B cell (primary cell): ENCODE results near the gene VEGFA. TPM values are rescaled to one million over a fixed set of nuclear protein-coding genes. Genes with fewer than 3 reads are reported as not detected.

Experiments used
- ATAC-seq: fragments of 200-7000 bp; cut with Tn5 transposase; one replicate; pipeline ENCODE4 v1.10.0; 2021; ENCODE audit warnings: low read depth, mild to moderate bottlenecking, moderate number of reproducible peaks, moderate library complexity
- CTCF ChIA-PET: fragments of 350-600 bp; sonication (Branson Sonifier 250); formaldehyde crosslinking; loops from one replicate; lab custom pipeline; 2021; ENCODE audit warnings: antibody characterized with exemption, inconsistent platforms; lab: Charles Lee
- POLR2A ChIA-PET: fragments of 350-600 bp; sonication (Branson Sonifier 250); formaldehyde crosslinking; loops from one replicate; lab custom pipeline; 2021; ENCODE audit warnings: antibody characterized with exemption; lab: Charles Lee
- DNase-seq: peaks from one replicate; pipeline ENCODE4 v3.0.0; 2013
- H2AFZ ChIP-seq: 2 replicates; pipeline ENCODE4 v1.6.1; 2012; ENCODE audit warnings: mild to moderate bottlenecking, low read depth, low read length; ENCODE audit not compliant: insufficient read depth, poor library complexity, severe bottlenecking
- H3K27ac ChIP-seq, 2 donors: 1 replicate in 1 of 2; 2 replicates in 1 of 2; pipeline ENCODE4 v1.5.1; 2012 to 2013; ENCODE audit warnings: low read length in 2 of 2, mild to moderate bottlenecking in 2 of 2, moderate library complexity in 1 of 2
- H3K27me3 ChIP-seq, 4 experiments: fragments of 200-600 bp in 1 of 4; sonication (generic) in 1 of 4; replicated peaks in 1 of 4; 1 replicate in 2 of 4; 2 replicates in 2 of 4; pipeline versions ENCODE4 v1.6.1 to v1.7.0; 2013 to 2016; ENCODE audit warnings: low read length in 3 of 4, mild to moderate bottlenecking in 2 of 4, mixed read lengths in 1 of 4, moderate library complexity in 1 of 4; ENCODE audit not compliant: insufficient read depth in 4 of 4, control insufficient read depth in 3 of 4; ENCODE audit errors: control extremely low read depth in 1 of 4
- H3K36me3 ChIP-seq, 2 experiments: replicated peaks in 1 of 2; 1 replicate in 1 of 2; 2 replicates in 1 of 2; pipeline versions ENCODE4 v1.6.1 to v1.7.1; 2013; ENCODE audit warnings: low read length in 1 of 2; ENCODE audit not compliant: insufficient read depth in 2 of 2, control insufficient read depth in 1 of 2; ENCODE audit errors: control extremely low read depth in 1 of 2, extremely low read depth in 1 of 2
- H3K4me1 ChIP-seq, 2 donors: fragments of 200-600 bp in 1 of 2; sonication (generic) in 1 of 2; 1 replicate in 1 of 2; 2 replicates in 1 of 2; pipeline versions ENCODE4 v1.5.1 to v1.6.1; 2013 to 2017; ENCODE audit warnings: low read length in 2 of 2; ENCODE audit not compliant: control insufficient read depth in 2 of 2, insufficient read depth in 2 of 2
- H3K4me2 ChIP-seq: replicated peaks from 2 replicates; pipeline ENCODE3; 2012; ENCODE audit warnings: mild to moderate bottlenecking, low read depth, low read length; ENCODE audit not compliant: poor library complexity, severe bottlenecking
- H3K4me3 ChIP-seq, 5 experiments: fragments of 200-600 bp in 1 of 5; sonication (generic) in 1 of 5; 1 replicate in 3 of 5; 2 replicates in 2 of 5; pipeline versions ENCODE4 v1.5.1 to v1.7.0; 2011 to 2016; ENCODE audit warnings: low read length in 4 of 5, mild to moderate bottlenecking in 4 of 5, low read depth in 2 of 5, control low read depth in 1 of 5, moderate library complexity in 1 of 5; ENCODE audit not compliant: insufficient read depth in 1 of 5; ENCODE audit errors: control extremely low read depth in 1 of 5, extremely low read depth in 1 of 5
- H3K79me2 ChIP-seq: fragments of 200-600 bp; sonication (generic); one replicate; pipeline ENCODE4 v1.6.0; 2016; ENCODE audit warnings: low read length; ENCODE audit not compliant: control insufficient read depth, insufficient read depth
- H3K9ac ChIP-seq: fragments of 200-600 bp; sonication (generic); 2 replicates; pipeline ENCODE4 v1.6.1; 2017; ENCODE audit warnings: mild to moderate bottlenecking, low read length, moderate library complexity
- H3K9me3 ChIP-seq, 3 donors: one replicate each; pipeline versions ENCODE4 v1.6.1 to v1.7.1; 2013; ENCODE audit warnings: low read length in 2 of 3; ENCODE audit not compliant: control insufficient read depth in 2 of 3, insufficient read depth in 1 of 3; ENCODE audit errors: control extremely low read depth in 1 of 3
- H4K20me1 ChIP-seq: 2 replicates; pipeline ENCODE4 v1.6.0; 2012; ENCODE audit warnings: mild to moderate bottlenecking, low read length; ENCODE audit not compliant: insufficient read depth, control insufficient read depth, poor library complexity, severe bottlenecking
- H3K27ac Mint-ChIP-seq: one replicate; pipeline ENCODE4 v1.8.0; 2021; ENCODE audit warnings: mixed read lengths
- H3K27me3 Mint-ChIP-seq: one replicate; pipeline ENCODE4 v1.8.0; 2021; ENCODE audit warnings: mixed read lengths
- H3K4me1 Mint-ChIP-seq: one replicate; pipeline ENCODE4 v1.8.0; 2021; ENCODE audit warnings: mixed read lengths
- H3K4me3 Mint-ChIP-seq: one replicate; pipeline ENCODE4 v1.8.0; 2021; ENCODE audit warnings: mixed read lengths
- H3K9me3 Mint-ChIP-seq: one replicate; pipeline ENCODE4 v1.8.0; 2022; ENCODE audit warnings: mixed read lengths; ENCODE audit not compliant: insufficient read depth
- CTCF ChIP-seq: fragments of 200-600 bp; IDR thresholded peaks from one replicate; pipeline ENCODE4 v1.8.0; 2022; ENCODE audit warnings: antibody characterized with exemption, mild to moderate bottlenecking
- EZH2 ChIP-seq: IDR thresholded peaks from 2 replicates; pipeline ENCODE4 v1.6.1; 2012; ENCODE audit warnings: borderline replicate concordance, low read depth, mild to moderate bottlenecking, moderate library complexity, low read length; ENCODE audit not compliant: insufficient read depth, poor library complexity, severe bottlenecking
- WGBS: methylation state at CpG from one replicate; pipeline ENCODE4 v1.1.5; 2013; ENCODE audit warnings: missing lambda C conversion rate; ENCODE audit not compliant: insufficient coverage; 5-methylcytosine and 5-hydroxymethylcytosine counted together
- intact Hi-C: fragments of 100-400 bp; cut with micrococcal nuclease; formaldehyde crosslinking; loops from one replicate; pipeline ENCODE4 v1.10.0; 2022
- polyA plus RNA-seq: library from polyadenylated mRNA; depleted of rRNA; stranded (reverse); fragments of >200 nt; gene quantifications from 2 replicates; pipeline ENCODE4 v1.2.3, GENCODE V29; 2012
- total RNA-seq, 2 donors: library from RNA; stranded (reverse); fragments of 120-200 nt in 1 of 2; gene quantifications; 1 replicate in 1 of 2; 2 replicates in 1 of 2; pipeline versions ENCODE4 v1.2.3 to v1.2.4, GENCODE V29; 2013 to 2022

Gene VEGFA
- total and polyA plus RNA-seq, 2 donors (not counting 1 experiment from before 2014, with no cell fraction given): 3.9 to 6.4 TPM

GRCh38 chr6:43823879-43824702 lies 54.1 kb downstream of the VEGFA start:
- Histone ChIP-seq H3K4me1 (no peaks in the 10 kb centered on the region), H3K27ac (no peak overlapping the region), H4K20me1 (no peaks in the 10 kb centered on the region), H3K79me2 (no peaks in the 10 kb centered on the region), H3K9me3 (no peaks in the 10 kb centered on the region), H2AFZ (peak overlapping the region; percentile 53), H3K27me3 (no peaks in the 10 kb centered on the region), H3K4me3 (no peak overlapping the region), H3K4me2 (no peak overlapping the region), H3K9ac (peak overlapping the region; percentile 18), H3K36me3 (no peaks in the 10 kb centered on the region)
- no peak overlapping the region for H3K4me3 Mint-ChIP-seq
- 57% methylated on average over 10 of the region's 11 CpGs for WGBS
- ATAC-seq: no peak
- H3K27ac Mint-ChIP-seq: no peak overlapping the region
- intact Hi-C loops: no loop called here
- ChIA-PET CTCF (no interaction called here), POLR2A (no interaction called here)
- peaks cover 4% of the 10 kb centered on the region for H3K4me1 Mint-ChIP-seq
- no peak for TF ChIP-seq EZH2
- TF ChIP-seq CTCF: no peak
- DNase-seq: no peak
- no peaks in the 10 kb centered on the region for H3K9me3 Mint-ChIP-seq
- peaks cover 18% of the 10 kb centered on the region for H3K27me3 Mint-ChIP-seq

- no peak for DNase-seq
- Histone ChIP-seq H3K4me1 (no peaks in the 10 kb centered on the region), H4K20me1 (no peaks in the 10 kb centered on the region), H3K4me3 (no peak overlapping the region), H3K27me3 (no peaks in the 10 kb centered on the region), H3K9ac (peak overlapping the region; percentile 18), H3K79me2 (no peaks in the 10 kb centered on the region), H2AFZ (peak overlapping the region; percentile 53), H3K4me2 (no peak overlapping the region), H3K27ac (no peak overlapping the region), H3K36me3 (no peaks in the 10 kb centered on the region), H3K9me3 (no peaks in the 10 kb centered on the region)
- WGBS: 80% methylated on average over 1 of the region's 2 CpGs
- H3K9me3 Mint-ChIP-seq: no peaks in the 10 kb centered on the region
- peaks cover 4% of the 10 kb centered on the region for H3K4me1 Mint-ChIP-seq
- no peak for ATAC-seq
- TF ChIP-seq CTCF (no peak), EZH2 (no peak)
- peaks cover 22% of the 10 kb centered on the region for H3K27me3 Mint-ChIP-seq
- ChIA-PET CTCF (no interaction called here), POLR2A (no interaction called here)
- intact Hi-C loops: no loop called here
- H3K27ac Mint-ChIP-seq: no peak overlapping the region
- no peak overlapping the region for H3K4me3 Mint-ChIP-seq
Observed at GRCh38 chr6:43824703-43825064, 54.7 kb downstream of the VEGFA start.
